C4-2B (cell line): ENCODE measurements around the gene TMEM229A.

ENCODE experiments used
- CTCF ChIP-seq: fragments of 450-650 bp; conservative IDR thresholded peaks from 2 replicates; pipeline ENCODE4 v1.5.1; 2017; ENCODE audit warnings: mild to moderate bottlenecking
- ZFX ChIP-seq: fragments of 450-650 bp; IDR thresholded peaks from 2 replicates; pipeline ENCODE4 v1.6.1; 2017

- TF ChIP-seq CTCF (no peak), ZFX (no peak)
Measured at GRCh38 chr7:124031406-124031805, 1.5 kb downstream of the TMEM229A start.
